Adipose tissue (tissue), 3 donors: ENCODE measurements around the gene DAB2IP. TPM values are rescaled to one million over a fixed set of nuclear protein-coding genes. Genes with fewer than 3 reads are reported as not detected.

Experiments
- H3K27ac ChIP-seq: one replicate; pipeline ENCODE4 v1.5.1; 2013; ENCODE audit warnings: low read depth, low read length
- WGBS, 3 donors: extraction: QIAGEN DNeasy Blood & Tissue Kit; methylation state at CpG; one replicate each; pipeline ENCODE4 v1.1.7; 2013; 5-methylcytosine and 5-hydroxymethylcytosine counted together
- polyA plus RNA-seq, 3 donors: library from polyadenylated mRNA; stranded (reverse); fragments of 200-250 nt; gene quantifications; one replicate each; pipeline ENCODE4 v1.2.3, GENCODE V29; 2013
- donor health status: healthy with polysubstance abuse.
- donor health status: Bipolar disorder and iron deficiency.
- donor health status: healthy.

Gene DAB2IP
- polyA plus RNA-seq, 3 donors = 9.7 to 29.9 (median 20.6) TPM

DNA sequence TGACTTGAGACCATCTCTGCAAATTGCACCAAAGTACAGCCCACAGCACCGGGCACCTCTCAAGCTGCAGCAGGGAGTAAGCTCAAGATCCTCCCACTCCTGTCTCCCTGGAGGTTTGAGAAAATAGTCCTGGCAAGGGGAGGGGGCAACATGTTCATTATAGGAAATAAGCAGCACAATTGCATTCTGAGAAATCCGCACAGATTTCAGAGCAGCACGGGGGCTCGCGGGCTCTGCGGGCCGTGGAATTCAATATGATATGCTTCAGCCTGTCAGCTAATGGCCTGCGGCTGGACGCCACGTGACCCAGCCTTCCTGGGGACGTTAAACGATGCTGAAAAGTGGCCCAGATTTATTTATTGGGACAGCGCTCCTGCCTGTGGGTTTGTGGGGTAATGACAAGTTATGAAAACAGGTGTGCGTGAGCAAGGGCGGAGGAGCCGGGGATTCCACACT lies 156.4 kb downstream of the DAB2IP start:
- WGBS, 3 donors = 57 to 68% (median 65%) methylated on average over 16 of the region's 16 CpGs
- no peak overlapping the region for H3K27ac ChIP-seq

DNA sequence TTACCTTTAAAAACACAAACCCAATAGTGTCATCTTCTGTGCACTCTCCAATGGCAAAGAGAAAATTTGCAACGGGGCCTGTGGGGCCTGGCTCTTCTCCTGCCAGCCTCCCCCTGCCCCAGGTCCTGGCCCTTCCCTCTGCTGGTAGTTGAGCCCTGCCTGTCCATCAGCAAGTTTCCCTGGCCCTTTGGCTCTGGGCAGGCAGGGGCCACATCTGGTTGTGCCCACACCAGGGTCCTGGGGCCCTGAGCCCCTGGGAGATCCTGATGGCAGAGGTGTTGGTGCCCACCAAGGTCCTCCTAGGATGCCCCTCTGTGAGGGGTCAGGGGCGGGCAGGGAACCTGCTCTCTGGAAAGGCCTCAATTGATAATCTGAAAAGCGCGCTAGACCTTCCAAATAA lies 157.3 kb downstream of the DAB2IP start:
- no peak overlapping the region for H3K27ac ChIP-seq
- WGBS, 3 donors = 67 to 92% (median 87%) methylated on average over 4 of the region's 4 CpGs

DNA sequence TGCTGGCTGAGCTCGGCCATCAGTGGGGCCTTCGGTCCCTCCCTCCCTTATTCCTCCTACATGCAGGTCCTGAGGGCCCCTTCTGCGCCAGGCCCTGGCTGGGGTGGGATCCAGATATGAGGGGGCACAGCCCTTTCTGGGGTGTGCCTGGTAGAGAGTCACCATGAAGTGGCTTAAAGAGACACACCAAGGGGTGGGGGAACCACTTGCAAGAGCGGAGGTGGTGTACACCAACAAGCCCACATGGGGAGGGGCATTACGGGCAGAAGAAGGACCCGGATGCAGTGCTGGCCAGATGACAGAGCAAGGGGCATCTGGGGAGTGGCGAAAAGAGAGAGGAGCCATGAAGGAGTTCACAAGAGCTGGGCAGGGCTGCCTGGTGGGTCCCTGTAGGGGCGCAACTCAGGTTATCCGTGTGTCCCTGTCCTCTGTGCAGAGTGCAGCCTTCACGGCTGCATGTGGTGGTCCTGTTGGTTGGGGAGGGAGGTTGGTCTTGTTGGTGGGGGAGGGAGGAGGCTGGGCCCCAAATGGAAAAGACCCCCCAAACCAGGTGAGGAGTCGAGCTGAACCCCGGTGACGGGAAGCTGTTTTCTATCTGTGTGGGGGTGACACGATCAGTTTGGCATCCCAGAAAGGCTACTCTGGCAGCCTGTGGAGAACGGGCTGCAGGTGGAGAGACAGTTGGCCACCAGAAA lies 158.1 kb downstream of the DAB2IP start:
- WGBS, 3 donors = 85 to 95% (median 94%) methylated on average over 15 of the region's 15 CpGs
- H3K27ac ChIP-seq = no peak overlapping the region

DNA sequence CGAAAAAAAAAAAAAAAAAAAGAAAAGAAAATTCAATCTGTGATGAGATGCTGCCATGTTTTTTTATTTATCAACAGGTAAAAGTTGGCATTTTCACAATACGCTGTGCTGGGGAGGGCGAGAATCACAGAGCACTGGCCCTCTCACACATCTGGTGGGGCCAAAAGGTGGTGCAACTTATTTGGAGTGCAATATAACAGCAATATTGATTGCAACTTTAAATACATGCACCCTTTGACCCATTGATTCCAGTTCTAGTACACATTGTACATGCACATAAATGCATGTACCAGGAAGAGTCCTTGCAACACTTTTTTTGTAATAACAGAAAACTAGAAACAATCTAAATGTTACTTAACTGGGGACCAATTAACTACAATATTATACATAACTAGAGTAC lies 159.1 kb downstream of the DAB2IP start:
- 79 to 88% (median 86%) methylated on average over 3 of the region's 3 CpGs for WGBS, 3 donors
- H3K27ac ChIP-seq = no peak overlapping the region

DNA sequence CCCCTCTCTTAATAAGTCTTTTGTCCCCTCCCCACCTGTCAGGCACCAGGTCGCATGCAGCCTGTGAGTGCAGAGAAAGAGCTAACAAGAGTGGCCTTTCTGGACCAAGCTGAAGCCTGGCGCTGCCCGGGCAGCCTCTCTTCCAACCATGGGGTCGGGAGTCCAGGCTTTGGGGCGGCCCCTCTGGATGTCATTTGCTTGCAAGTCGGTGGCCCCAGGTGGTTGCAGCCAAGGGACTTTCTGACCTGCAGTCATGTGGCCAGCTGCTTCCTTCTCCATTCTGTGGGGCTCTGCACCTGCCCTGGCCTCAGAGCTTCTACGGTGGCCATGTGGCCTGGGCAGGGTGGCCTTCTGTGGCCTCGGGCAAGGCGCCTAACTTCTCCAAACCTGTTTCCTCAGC lies 159.7 kb downstream of the DAB2IP start:
- no peak overlapping the region for H3K27ac ChIP-seq
- WGBS, 3 donors = 80 to 83% (median 81%) methylated on average over 8 to 9 of the region's 9 CpGs

DNA sequence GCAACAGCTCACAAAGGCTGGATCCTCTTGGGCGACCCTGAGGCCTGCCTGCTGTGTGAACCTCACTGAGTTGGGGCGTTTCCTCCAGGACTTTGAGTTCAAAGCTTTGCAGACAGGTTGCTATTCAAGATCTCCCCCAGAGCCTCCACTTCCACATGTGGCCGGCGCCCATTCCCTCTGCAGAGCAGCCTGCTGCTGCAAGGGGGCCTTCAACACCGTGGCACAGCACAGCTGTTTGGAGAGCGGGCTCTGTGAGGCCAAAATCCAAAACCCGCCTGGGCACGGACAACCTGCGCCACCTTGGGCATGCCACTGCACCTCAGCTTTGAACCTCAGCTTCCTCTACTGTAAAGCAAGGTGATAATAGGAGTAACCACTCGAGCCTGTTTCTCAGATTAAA lies 160.3 kb downstream of the DAB2IP start:
- H3K27ac ChIP-seq = no peak overlapping the region
- WGBS, 3 donors = 88 to 94% (median 92%) methylated on average over 10 of the region's 10 CpGs

DNA sequence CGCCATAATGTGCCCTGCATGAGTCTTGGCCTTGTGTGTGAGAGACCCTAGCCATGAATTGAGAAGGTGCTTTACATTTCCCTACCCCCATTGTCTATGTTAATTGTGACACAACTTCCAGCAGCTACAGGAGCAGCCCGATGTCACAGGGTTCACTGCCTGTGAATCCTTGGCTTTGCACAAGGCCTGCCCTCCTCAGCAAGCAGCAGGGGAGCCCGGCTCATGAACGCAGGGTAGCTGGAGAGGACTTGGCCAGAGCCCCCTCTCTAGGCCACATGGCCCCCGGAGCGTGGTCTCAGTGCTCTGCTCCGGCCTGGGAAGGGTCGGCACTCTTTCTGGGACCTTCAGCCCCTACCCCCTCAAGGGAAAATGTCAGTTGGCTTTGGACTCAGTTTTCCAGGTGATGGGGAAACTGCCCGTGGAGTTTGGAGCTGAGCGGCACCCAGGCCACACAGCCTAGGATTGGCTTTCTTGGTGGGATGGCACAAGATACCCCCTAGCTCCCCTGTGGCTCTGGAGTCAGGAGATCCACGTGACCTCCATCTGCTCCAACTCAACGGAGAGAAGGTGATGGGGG lies 160.8 kb downstream of the DAB2IP start:
- H3K27ac ChIP-seq = no peak overlapping the region
- 84 to 91% (median 86%) methylated on average over 12 of the region's 12 CpGs for WGBS, 3 donors

DNA sequence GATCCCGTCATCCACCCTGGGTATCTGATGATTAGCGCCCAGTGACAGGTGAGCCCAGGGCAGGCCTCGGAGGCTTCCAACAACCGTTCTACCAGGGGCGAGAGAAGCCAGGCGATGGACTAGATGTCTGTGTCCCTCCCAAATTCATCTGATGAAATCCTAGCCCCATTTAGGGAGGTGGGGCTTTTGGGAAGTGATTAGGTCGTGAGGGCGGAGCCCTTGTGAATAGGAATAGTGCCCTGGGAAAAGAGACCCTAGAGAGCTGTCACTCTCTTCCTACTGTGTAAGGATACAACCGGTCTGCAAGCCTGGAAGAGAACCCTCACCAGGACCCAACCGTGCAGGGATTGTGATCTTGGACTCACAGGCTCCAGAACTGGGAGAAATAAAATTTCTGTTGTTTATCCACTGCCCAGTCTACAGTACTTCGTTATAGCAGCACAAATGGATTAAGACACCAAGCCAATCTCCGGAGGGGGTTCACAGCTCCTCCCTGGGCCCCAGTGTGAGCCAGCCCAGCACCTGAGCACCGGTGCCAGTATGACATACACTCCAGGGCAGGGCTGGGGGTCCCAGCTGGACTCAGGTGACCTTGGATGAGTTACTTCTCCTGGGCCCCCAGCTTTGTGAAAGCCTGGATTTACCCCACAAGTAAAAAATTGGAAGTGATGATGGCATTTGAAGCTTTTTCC lies 162.2 kb downstream of the DAB2IP start:
- H3K27ac ChIP-seq = no peak overlapping the region
- WGBS, 3 donors = 86 to 90% (median 89%) methylated on average over 13 of the region's 13 CpGs

DNA sequence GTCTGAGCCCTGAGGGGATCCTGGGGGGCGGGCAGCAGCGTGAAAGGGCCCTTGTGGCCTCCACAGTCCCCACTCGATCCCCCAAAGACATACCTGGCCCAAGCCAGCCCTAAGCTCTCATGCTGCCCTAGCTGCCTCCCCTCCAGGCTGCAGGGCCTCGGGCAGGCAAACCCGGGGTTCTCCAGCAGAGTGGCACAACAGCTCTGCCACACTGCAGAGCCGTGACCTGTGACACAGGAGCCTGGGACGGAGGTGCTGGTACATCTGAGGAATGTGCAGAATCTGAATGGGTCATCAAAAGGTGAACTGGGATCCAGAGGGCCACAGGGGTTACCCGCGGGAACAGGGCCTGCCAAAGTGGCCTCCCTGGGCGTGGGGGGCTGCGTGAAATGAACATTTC lies 163.2 kb downstream of the DAB2IP start:
- WGBS, 3 donors = 84 to 91% (median 90%) methylated on average over 11 of the region's 11 CpGs

DNA sequence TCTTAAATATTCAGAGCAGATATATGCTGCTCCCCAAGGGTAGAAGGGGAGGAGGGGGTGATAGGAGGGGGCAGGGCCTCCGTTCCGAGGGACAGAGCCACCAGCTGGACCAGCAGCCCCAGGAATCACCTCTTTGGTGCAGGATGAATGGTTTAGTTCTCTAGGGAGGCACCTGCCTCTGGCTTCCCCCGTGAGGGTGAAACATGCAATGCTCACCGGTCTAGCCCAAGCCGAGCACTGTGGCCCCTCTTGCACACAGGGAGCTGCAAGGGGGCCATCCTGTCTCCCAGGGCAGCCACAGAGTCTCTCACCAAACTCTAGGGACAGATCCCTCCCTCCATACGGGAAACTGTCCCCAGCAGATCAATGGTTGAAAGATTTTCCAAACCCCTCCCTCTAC lies 163.7 kb downstream of the DAB2IP start:
- WGBS, 3 donors = 88 to 92% (median 91%) methylated on average over 6 of the region's 6 CpGs
- no peak overlapping the region for H3K27ac ChIP-seq

More for the DNA sequence above, 163.2 kb downstream of the DAB2IP start:
- no peak overlapping the region for H3K27ac ChIP-seq

DNA sequence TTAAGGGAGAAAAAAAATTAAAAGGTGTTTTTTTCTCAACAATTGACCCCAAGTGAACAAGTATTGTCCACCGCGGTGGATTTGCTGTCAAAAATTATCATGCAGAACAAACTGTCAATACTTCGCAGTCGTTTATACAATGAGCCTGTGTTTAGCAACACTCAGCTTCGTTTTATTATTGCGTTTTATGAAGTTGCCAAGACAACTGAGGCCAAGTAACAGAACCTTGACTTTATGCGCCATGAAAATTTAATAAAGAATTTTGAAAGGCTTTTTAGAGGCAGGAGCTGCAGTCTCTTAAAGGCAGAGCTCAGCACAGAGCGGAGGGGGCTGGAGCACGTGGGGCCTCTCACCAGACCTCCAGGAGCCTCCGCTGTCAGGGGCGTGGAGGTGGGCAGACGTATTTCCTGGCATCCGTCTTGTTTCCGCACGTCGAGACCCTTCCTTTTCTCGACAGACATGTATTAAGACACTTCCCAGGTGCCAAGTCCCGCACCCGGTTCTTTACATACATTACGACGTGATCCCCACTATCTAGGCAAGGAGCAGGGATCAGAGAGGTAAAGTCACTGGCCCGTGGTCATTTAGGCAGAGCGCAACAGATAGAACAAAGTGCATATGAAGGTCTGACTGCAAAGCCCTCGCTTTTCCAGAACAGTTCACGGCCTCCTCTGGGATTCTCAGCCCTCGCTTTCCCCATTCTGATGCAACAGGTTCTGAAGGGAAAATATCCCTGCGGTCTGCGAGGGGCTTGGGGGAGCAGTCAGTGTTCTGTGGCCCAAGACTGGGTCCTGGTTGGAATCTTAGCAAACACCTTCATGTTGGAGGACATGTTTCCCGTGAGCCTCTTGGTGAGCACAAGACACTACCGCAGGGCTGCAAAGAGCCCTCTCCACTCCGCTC lies 164.4 kb downstream of the DAB2IP start:
- H3K27ac ChIP-seq = no peak overlapping the region
- WGBS, 3 donors = 79 to 89% (median 88%) methylated on average over 31 of the region's 31 CpGs

DNA sequence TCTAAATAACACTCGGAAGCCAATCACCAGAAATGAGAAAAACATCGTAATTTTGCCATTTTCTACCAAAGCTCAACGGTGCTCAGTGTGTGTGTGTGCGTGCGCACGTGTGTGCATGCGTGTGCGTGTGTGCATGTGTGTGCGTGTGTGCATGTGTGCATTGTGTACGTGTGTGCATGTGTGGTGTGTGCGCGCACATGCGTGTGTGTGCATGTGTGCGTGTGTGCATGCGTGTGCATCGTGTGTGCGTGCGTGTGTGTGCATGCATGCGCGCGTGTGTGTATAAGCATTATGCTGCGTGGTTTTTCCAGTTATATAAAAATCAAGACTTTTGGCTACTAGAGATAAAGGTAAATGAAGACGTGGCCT lies 165.0 kb downstream of the DAB2IP start:
- WGBS, 3 donors = 87 to 94% (median 88%) methylated on average over 23 of the region's 23 CpGs
- no peak overlapping the region for H3K27ac ChIP-seq

DNA sequence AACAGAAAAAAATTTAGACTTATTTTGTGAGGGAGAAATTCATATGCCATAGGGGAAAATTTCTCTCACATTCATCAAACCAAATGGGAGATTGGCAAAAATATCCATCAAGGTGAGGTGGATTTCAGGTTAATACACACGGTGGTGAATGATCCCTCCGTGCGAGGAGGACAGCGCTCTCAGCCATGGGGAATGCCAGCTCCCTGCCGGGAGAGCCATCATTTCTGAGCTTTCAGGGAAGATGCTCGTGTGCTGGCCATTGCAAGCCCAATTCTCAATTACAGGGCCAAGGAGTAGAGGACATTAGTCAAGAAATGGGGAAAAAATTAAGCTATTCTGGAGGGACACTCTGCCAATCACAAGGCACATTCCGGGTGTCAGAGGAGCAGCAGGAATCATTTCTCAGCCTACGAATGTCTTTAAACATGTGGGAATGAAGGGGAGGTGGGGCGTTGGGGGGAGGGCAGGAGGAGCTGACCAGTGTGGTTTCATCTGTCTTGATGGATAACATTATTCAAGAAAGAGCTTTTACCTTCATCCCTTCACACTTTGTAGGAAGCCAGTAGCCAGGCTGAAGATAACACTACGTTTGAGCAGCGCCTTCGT lies 165.5 kb downstream of the DAB2IP start:
- 81 to 84% (median 84%) methylated on average over 12 of the region's 12 CpGs for WGBS, 3 donors
- no peak overlapping the region for H3K27ac ChIP-seq

DNA sequence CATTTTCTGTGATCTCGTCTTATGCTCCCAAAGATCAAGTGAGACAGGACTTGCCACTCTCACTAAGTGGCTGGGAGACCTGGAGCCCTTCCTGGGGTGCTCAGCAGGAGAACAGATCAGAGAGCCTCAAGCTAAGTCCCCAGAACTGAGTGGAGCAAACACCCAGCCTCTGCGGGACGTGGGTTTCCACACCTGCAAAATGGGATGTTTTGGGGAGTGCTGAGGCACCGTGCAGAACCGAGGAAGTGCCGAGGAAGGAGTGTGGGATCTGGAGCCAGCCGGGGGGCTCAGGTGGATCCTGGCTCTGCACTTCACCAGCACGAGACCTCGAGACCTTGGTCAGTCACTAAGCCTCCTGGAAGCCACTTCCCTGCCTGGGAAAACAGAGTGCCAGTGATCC lies 166.0 kb downstream of the DAB2IP start:
- WGBS, 3 donors = 90 to 91% (median 91%) methylated on average over 9 of the region's 9 CpGs

DNA sequence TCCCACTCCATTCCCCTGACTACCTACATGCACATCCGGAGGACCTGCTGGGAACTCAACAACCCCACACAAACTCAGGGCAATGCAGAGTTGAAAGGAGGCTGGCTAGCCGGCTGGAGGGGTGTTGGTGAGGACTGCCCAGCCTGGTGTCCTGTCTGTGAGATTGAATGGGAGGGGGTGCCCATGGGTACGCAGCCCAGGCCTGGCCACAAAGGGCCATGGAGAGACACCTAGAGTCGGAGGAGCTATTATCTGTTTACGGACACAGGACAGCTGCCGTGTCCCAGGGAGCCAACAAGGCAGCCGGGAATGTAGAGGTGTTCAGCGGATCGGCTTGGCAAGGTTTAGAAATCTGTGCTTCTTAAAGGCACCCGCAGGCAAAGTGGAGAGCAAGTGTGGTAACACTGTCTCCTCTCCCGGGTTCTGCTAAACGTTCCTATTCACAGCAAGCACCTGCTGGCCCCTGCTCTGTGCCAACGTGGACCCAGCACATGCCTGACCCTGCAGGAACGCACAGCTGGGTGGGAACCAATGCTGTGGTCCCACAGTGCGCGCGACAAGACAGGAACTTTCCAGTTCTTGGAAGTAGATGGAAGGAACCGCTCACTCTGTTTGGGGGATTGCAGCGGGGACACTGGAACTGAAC lies 166.7 kb downstream of the DAB2IP start:
- WGBS, 3 donors = 83 to 90% (median 89%) methylated on average over 19 of the region's 19 CpGs

More for the DNA sequence above, 166.0 kb downstream of the DAB2IP start:
- no peak overlapping the region for H3K27ac ChIP-seq

DNA sequence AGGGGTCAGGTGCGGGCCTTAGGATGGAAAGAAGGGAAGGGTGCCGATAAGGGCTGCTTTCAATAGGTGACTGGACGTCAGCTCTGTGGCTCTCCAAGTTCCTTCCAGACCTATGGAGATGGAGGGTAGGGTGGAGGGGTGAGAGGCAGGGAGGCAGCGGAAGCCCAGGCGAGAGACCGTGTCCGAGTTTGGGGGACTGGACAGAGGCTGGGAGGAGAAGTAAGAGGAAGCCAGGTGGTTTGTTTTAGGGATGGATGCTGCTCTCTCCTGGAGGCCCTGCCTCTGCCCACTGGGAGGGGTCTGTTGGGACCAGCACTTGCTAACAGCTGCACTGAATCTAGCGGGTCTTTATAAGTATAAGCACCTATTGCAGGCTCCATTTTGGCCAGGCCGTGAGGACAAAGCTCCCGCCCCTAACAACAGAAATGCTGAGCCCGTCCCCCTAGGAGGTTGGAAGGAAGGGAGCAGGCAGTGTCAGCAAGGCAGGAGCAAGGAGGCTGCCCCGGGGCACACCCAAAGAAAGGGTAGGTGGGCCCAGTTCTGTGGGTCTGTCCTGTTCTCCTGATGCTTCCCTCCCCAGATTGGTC lies 167.5 kb downstream of the DAB2IP start:
- 93 to 94% (median 94%) methylated on average over 12 of the region's 12 CpGs for WGBS, 3 donors
- no peak overlapping the region for H3K27ac ChIP-seq

More for the DNA sequence above, 166.7 kb downstream of the DAB2IP start:
- H3K27ac ChIP-seq = no peak overlapping the region

DNA sequence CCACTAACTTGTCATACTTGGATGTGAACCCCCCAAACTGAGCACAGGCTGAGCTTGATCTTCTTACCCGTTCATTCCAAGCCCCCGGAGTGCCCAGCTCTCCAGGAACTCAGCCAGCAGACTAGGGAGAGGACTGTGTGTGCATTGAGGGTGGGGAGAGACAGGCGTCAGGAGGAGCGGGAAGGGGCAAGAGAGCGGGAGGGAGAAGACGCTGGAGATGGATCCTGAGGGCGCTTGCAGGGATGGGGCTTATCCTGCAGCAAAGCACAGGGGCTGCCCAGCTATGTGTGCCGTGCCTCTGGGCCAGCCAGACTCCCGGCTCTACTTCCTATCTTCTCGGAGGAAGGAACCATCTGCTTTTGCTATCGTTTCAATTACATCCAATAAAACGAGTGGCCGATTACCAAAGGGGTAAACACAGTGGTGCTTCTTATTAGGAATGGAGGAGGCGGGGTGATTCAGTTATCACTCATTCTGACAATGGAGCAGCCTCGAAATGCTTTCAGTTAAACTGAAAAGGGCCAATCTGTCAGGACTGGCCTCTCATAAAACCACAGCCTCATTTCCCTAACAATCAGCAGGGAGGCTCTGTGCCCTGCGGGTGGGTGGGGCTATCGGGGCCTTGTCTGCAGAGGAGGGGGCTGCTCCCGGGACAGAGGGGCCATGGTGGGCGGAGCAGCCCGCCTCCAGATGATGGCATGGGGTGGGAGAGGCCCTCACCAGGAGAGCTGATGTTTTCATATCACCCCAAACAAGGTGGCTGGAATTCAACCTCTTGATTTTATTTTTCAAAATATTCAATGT lies 168.2 kb downstream of the DAB2IP start:
- no peak overlapping the region for H3K27ac ChIP-seq
- 32 to 61% (median 35%) methylated on average over 20 of the region's 20 CpGs for WGBS, 3 donors
